ENCODE measurements around the gene KCNIP3.

KCNIP3 gene

DNA sequence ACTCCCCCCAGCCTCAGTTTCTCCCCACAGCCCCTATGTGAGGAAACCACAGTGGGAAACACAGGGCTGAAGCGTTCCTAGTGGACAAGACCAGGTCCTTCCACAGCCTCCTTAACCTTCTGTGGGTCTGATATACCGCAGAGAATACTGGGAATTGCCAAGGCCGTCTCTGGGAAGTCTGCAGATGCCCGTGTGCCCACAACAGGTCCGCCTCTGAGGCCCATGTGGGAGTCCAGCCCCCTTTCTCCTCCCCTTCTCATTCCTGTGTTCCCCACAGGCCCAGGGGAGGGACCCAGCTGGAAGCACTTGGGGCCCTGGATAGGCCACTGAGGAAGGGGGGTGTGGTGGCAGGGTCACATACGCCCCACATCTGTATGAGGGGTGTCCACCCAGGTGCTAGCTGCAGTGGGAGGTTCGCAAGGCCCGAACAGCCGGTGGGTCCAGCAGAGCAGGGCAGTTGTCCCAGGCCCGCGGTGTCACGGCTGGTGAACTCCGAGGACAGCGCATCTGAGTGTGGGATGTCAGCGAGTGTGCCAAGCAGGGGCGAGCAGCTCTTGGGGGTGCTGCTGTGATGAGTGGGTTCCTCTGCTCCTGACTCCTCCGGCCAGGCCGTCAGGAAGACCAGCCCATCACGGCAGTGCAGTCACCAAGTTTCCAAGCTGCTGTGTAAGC is 2.4 kb upstream of the KCNIP3 start:
- no peak for DNase-seq (ENCODE audit: low read depth in 2 of 2)

DNA sequence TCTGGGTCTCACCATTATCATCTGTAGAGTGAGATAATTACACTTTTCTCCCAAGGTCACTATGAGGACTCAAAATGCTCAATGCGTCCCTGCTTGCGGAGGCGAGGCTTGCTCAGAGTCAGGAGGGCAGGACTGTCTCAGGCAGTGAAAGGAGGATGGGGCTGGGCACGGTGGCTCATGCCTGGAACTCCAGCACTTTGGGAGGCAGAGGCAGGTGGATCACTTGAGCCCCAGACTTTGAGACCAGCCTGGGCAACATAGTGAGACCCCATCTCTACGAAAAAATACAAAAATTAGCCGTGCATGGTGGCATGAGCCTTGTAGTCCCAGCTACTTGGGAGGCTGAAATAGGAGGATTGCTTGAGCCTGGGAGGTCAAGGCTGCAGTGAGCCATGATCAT is 1.8 kb upstream of the KCNIP3 start:
- no peak for DNase-seq (ENCODE audit: low read depth in 2 of 2)

DNA sequence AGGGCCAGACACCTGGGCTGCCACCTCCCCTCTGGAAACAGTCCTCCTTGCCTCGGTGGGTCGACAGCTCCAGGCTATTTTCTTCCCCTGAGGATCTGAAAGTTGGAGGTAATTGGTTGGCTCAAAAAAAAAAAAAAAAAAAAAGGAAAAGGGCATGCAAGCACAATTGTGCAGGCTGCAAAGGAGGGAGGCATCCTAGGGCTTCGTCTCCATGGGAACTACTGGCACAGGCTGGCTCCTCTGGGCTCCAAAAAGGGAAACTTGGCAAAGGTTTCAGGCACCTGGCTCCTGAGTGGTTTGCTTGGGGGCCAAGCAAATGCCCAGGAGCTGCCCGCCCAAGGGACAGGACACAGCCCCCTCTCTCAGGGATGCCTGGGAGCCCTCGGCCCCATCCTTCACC is 1.1 kb upstream of the KCNIP3 start:
- DNase-seq (ENCODE audit: low read depth in 2 of 2), result no peak

DNA sequence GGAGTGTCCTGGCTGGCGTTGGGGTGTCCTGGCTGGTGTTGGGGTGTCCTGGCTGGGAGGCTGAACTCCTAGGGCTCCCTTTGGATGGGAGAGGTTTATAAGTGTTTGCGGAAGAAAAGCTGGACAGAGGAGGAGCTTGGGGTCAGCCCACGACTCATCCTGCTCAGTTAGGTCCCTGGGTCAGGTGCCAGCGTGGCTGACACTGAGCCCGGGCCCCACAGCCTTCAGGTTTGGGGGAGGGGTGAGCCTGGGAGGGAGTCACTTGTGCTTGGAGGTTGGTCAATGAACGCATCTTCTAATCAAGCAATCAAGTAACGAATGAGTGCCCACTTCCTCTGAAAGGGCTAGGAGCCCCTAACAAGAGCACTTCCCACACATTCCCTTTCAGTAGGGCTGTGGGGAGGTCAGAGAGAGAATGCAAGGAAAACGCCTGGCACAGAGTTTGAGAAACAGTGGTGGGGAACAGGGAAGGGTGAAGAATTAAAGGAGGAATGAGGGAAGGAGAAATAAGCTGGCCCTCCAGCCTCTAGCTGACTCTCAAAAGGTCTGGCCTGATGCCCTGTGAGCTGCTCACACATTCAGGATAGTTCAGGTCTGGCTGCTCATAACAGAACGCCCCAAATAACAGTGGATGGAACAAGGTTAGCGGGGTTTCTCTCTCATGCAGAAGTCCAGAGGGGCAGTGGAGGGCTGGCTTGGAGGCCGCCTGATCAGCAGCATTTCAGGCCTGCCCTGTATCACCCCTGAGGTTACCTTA is 670 bp downstream of the KCNIP3 start:
- DNase-seq (ENCODE audit: low read depth in 2 of 2), result no peak

DNA sequence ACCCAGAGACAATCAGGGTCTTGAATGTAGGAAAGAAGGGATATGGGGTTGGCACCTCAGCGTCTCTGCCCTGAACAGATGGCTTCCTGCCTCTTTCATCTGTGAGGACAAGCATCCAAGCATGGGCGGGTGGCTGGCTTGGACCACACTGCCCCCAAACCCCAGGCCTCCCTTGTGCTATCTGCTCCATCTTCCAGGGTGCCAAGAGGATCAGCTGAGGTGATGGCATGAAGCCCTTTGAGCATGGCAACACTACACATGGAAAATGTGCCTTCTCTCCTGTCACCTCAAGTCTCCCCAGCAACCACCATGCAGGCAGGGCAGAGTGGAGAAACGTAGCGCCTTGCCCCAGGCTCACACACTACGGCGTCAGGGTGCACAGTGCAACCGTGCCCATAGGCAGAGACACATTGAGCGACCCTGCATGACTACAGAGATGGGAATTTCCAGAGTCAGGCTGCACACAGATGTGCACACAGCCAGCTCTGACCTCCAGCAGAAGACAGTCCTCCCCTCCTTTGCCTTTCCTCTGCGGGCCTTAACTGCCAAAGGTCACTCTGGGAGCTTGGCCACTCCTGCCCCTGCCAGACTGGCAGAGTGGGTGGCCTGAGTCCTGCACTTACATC is 1.5 kb downstream of the KCNIP3 start:
- DNase-seq (ENCODE audit: low read depth in 2 of 2), result no peak

DNA sequence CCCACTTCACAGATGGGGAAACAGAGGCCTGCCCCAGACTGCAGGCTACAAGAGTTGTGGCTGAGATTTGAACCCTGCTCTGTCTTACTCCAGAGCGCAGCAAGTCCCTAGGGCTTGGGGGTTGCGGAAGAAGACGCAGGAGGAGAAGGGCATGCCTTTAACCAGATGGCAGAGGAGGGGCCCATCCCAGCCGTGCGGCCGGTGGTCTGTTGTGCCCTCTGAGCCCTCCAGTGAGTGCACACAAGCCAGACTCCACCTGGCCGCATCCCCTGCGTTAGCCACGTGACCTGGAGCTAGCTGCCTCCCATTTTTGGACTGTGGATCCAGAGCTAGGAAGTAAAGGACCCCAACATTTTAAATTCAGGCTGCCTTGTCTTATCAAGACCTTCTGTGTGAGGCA is 2.8 kb downstream of the KCNIP3 start:
- no peak for DNase-seq (ENCODE audit: low read depth in 2 of 2)

DNA sequence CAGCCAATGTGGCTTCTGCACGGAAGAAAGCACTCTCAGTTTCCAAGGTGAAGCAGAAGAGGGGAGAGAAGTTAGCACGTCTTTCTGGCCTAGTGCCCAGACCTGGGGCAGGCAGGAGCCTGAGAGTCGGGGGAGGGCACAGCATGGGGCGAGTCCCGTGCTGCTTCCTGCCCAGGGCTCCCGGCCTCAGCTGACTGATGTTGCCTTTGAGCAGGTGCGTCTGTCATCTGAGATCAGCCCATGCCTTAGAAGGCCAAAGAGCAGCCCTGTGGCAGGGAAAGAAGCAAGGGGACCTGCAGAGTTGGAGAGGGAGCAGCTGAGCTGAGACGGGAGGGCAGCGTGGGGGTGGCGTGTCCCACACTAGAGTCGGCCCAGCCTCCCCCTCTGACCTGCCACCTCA is 3.3 kb downstream of the KCNIP3 start:
- no peak for DNase-seq (ENCODE audit: low read depth in 2 of 2)

DNA sequence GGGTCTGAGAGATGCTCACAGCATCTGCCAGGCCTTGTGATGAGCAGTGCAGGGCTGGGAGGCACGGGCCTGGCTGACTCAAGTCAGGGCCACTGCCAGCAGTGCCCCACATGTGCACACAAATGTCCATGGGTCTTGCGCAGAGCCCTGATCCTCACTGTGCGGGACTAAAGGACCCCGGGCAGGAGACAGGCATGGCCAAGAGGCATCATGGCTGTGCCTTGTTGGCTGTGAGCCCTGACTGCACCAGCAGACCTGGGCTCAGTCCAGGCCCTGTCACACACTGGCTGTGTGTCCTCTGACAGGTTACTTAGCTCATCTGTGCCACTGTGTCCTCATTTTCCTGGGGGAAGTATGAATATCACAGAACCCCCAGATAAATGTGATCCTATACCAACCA is 4.0 kb downstream of the KCNIP3 start:
- DNase-seq (ENCODE audit: low read depth in 2 of 2), result no peak

DNA sequence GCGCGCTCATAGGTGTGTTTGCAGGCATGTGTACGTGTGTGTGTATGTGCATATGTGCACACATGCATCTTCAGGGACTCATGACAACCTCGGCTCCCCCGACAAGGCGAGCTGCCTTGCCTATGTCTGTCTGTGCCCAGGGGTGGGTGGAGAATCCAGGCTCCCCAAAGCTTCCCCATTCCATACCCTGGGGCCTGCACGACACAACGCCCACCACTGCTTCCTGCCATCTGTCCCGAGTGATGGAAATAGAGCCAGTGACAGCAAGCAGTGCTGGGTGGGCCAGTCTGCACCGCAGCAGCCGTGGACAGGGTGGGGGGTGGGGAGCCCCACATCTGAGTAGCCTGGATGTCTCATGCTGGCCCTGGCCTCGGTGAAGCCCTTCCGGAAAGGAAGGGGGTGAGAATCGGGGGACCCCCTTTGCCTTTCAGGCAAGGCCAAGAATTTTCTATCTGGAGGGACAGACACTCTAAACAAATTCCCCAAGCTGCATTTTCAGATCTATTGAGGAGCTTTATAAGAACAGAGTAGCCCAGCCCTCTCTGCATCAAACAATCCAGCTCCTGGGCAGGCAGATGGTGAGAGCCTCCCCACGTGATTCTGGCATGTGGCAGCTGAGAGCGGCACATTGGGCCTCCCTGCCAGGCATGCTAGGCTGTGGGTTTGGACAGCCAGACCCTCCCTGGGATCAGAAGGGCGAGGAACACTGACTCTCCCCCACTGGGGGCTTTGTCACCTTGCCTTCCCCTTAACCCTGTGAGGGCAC is 4.9 kb downstream of the KCNIP3 start:
- no peak for DNase-seq (ENCODE audit: low read depth in 2 of 2)

DNA sequence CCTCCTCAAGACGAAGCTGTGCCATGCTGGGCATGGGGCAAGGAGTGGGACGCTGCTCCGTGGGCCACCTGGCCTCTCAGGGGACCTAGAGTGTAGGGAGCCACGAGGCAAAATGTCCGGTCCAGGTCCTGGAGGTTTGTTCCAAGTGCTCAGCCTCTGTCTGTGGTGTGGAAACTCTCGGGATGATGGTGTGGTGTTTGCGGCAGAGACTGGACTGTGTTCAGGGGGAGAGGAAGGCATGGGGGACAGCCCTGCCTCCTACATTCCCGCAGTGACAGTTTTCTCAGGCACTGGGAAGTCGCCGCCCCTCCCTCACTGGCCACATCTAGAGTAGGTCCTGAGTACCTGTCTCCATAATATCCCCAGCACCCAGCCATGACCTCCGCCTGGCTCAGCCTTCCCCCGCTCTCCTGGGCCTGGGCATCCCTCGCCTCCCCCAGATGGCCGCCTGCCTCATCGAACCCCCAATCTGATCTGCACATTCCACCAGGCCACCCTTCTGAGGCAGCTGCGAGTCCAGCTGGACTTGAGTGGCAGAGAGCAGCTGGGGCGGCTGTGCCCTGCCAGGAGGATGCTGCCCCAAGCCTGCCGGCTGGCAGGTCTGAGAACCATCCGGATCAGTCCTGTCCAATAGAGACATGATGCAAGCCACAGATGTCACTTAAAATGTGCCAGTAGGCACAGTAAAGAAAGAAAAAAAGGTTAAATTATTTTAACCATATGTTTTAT is 6.2 kb downstream of the KCNIP3 start:
- no peak for DNase-seq (ENCODE audit: low read depth in 2 of 2)

DNA sequence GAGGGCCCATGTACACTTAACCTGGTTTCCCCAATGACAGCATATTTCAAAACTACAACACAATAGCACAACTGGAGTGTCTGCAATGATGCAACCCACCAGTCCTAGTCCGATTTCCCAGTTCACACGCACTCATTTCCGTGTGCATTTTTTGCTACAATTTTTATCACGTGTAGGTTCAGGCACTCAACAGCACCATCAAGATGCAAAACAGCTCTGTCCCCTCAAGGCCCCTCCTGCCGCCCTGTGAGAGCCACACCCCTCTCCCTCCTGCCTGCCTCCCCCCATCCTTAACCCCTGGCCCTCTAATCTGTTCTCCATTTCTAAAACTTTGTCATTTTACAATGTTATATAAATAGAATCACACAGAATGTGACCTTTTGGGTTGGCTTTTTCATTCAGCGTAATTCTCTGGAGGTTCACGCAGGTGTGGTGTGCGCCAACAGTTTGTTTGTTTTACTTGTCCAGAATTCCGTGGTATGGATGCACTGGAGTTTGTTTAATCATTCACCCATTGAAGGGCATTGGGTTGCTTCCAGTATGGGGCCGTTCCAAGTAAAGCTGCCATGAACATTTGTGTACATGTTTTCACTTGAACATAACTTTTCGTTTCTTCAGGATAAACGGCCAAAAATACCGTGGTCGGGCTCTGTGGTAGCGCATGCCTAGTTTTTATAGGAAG is 8.4 kb downstream of the KCNIP3 start:
- no peak for DNase-seq (ENCODE audit: low read depth in 2 of 2)

DNA sequence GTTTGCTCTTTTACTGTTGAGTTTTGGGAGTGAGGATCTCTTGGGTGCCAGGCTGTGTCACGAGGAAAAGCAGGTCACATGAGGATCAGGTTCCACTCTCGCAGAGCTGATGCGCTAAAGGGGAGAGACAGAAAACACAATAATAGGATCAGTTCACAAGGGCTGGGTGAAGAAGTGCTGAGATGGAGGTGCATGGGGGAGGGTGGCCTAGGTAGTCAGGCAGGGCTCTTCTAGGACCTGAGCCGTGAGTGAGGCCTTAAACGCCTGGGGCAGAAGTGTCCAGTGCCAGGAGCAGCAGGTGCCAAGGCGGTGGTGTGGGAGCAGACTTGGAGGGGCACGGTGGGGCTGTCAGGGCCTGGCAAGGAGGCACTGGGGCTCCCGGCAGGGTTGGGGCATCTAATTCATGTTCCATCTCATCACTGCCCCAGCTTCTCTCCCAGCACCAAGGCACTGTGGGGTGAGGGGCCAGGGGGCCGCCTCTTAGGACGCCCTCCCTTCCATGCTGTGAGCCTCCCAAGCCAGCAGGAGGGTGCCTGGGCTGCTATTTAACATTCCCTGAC is 9.3 kb downstream of the KCNIP3 start:
- DNase-seq (ENCODE audit: low read depth in 2 of 2), result no peak

DNA sequence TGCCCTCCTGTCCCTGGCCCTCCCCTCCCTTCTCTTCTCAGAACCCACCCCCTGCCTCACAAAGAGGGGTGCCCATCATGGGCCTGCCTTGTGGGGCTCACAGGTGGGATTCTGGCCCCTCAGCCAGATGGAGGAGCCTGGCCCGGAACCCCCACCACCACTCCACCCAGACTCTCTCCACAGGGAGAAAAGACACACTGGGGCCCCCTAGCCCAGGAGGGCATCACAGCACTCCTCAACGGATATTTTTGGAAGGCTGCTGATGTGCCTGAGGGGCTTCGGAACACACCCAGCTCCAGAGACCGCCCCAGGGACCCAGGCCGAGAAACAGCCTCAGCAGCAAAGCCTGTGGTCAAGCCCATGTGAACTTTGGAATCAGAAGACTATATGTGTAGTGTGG is 9.9 kb downstream of the KCNIP3 start:
- no peak for DNase-seq (ENCODE audit: low read depth in 2 of 2)

DNA sequence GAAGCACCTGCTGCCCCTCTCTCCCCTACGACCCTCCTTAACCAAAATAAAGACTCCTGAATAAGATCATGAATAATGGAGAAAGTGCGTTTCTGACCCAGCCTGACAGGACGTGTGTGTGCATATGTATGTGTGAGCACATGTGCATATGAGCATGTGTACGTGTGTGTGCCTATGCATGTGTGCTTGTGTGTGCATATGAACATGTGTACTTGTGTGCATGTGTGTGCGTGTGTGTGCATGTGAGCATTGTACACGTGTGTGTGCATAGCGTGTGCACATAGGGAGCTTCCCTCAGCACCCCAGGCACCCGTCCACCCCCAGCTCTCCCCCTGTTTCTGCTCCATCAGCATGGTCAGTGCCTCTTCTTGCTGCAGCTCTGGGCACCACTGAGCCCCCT is 10.7 kb downstream of the KCNIP3 start:
- no peak for DNase-seq (ENCODE audit: low read depth in 2 of 2)

DNA sequence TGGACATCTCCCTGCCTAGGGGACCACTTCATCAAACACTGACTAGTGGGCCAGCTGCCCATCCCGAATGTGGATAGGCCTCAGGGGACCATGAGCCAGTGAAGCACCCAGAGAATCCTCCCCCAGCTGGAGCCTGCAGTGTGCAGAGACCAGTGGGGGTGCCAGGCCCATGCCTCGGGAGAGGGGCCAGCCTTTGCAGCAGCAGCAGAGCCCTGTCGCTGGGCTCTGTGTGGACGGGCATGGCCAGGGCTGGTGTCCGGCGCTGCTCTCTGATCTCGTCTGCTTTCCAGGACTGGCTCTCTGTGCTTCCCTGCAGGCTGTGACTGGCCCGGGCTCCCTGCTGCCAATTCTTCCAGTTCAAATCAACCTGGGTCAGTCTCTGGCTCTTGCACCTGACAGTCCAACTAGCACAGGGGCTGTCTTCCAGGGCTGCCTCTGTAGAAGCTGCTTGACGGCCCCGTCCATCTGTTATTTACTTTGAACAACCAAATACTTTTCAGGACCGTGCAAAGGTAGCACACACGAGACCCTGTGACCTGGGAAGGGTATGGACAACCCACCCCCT is 11.4 kb downstream of the KCNIP3 start:
- DNase-seq (ENCODE audit: low read depth in 2 of 2), result no peak

DNA sequence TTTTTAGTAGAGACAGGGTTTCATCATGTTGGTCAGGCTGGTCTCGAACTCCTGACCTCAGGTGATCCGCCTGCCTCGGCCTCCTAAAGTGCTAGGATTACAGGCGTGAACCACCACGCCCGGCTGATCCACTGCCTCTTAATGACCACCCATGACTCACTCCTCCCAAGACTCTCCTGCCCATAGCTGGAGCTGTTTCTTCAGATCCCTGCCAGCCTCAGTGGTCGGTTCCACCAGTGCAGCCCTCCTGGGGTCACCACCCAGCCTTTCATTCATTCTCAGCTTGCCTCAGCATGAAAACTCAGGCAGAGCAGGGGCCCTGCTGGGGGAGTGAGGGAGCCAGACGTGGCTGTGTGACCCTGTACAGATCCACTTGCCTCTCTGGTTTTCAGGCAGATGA is 12.5 kb downstream of the KCNIP3 start:
- DNase-seq (ENCODE audit: low read depth in 2 of 2), result no peak

DNA sequence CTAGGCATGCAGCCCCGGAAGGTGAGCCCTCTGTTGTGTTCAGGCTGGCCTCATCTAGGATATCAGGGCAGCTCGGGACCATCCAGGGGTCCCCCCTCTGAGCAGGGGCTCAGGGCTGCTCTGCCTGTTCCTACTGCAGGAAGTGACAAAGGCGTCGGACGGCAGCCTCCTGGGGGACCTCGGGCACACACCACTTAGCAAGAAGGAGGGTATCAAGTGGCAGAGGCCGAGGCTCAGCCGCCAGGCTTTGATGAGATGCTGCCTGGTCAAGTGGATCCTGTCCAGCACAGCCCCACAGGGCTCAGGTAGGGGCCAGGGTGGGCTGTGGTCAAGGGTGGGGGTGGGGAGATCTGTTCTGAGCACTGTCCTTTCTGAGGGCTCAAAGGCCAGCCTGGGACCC is 13.1 kb downstream of the KCNIP3 start:
- no peak for DNase-seq (ENCODE audit: low read depth in 2 of 2)

DNA sequence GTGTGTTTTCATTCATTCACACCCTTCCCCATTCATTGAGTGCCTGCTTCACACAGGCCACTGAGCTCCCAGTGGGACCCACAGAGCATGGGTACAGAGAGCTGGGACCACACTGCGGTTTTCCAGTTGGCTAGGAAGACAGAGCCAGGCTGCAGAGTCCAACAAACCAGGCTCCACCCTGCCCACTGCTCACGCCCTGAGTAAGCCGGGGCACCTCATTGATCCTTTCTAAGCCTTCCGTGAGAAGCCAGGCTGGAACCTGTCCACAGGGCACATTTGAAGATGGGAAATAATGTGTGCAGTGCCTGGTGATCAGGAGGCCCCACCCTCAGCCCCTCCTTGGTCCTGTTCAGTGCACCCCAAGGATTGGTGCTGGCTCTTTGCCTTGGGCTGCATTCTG is 13.5 kb downstream of the KCNIP3 start:
- no peak for DNase-seq (ENCODE audit: low read depth in 2 of 2)

DNA sequence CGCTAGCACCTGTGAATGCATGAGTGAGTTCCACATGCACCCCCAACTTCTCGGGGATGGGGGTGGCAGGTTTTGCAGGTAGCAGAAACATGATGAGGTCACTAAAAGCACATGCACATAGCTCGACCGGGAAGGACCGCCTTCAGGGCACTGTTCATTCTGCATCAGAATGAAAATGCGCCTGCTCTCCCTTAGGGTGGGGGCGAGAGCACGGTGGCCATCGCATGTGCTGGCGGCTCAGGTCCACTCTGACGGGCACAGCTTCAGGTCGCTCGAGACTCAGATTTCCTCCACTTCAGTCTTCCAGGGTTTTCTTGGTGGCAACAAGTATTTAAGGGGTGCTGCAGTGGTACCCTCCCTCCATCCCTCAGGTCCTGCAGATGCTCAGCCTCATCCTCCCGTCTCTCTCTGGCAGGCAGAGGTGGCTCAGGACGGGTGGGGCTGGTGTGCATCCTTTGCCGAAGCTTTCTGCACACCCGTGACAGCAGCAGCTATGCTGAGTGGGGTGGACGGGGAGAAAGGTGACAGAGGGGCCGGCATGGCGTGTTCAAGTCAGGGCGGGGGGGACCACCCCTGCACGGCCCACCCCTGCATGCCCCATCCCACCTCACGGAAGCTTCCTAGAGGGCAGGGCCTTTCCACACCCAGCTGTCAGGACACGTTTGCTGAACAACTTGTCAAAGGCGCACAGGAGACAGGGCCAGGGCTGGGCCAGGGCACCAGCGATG is 14.8 kb downstream of the KCNIP3 start:
- no peak for DNase-seq (ENCODE audit: low read depth in 2 of 2)
